ENCODE results near the gene ADA. TPM values are rescaled to one million over a fixed set of nuclear protein-coding genes. Genes with fewer than 3 reads are reported as not detected.
"Not testable (repeated sequence)": the region's sequence is repeated elsewhere in the genome, so short reads cannot be mapped to it uniquely, and the experiment has no call there.

The ADA gene
- polyA plus RNA-seq, 4 donors = 4.3 to 135 (median 101) TPM

DNA sequence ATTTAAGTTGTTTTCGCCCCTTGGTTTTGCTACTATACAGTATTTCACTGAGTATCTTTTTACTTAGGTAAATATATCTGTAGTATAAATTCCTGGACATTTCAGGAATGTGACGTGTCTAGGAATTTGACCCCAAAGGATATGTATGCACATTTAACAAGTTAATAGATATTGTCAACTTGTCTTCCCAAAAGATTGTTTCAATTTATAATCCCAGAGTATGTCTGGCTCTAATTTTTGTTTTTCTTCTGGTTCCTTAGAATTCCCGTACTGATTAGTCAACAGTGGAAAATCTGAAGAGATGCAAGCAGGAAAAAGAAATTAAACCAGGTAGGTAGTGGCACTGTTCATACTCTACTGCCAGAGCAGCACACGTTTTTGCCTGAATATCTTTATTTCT, 62.0 kb downstream of the ADA start:
- Histone ChIP-seq H3K36me3 (ENCODE audit: control insufficient read depth in 3 of 3, insufficient read depth in 2 of 3, low read depth in 1 of 3, low read length in 3 of 3) (peaks cover 2 to 23% (median 3%) of the 10 kb centered on the region in 3 donors), H3K4me1 (ENCODE audit: control insufficient read depth in 3 of 3, insufficient read depth in 2 of 3, low read depth in 1 of 3, low read length in 2 of 3) (peaks cover 0 to 8% (median 5%) of the 10 kb centered on the region in 3 donors), H3K27me3 (ENCODE audit: control insufficient read depth in 3 of 3, insufficient read depth in 3 of 3, low read length in 3 of 3) (no peaks in the 10 kb centered on the region), H3K4me3 (ENCODE audit: low read depth in 1 of 3, low read length in 3 of 3) (no peak overlapping the region), H3K9me3 (ENCODE audit: control insufficient read depth in 2 of 2, insufficient read depth in 1 of 2, low read depth in 1 of 2, low read length in 1 of 2) (no peaks in the 10 kb centered on the region), H3K27ac (ENCODE audit: low read depth in 1 of 3, low read length in 2 of 3) (no peak overlapping the region)
- FAIRE-seq (no peak), DNase-seq (peak in 1 of 2 donors; percentile 22)
- 82 to 87% (median 82%) methylated on average over 4 of the region's 4 CpGs for WGBS, 3 donors

DNA sequence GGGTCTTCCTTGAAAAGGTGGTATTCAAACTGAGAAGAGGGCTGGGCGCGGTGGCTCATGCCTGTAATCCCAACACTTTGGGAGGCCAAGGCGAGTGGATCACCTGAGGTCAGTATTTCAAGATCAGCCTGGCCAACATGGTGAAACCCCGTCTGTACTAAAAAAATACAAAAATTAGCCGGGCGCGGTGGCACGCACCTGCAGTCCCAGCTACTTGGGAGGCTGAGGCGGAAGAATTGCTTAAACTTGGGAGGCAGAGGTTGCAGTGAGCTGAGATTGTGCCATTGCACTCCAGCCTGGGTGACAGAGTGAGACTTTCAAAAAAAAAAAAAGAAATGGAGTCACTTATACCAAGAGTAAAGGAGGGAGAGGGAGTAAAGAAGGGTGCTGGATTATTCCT, 63.2 kb downstream of the ADA start:
- FAIRE-seq; H3K27ac ChIP-seq (ENCODE audit: low read depth in 1 of 3, low read length in 2 of 3); H3K4me1 ChIP-seq (ENCODE audit: control insufficient read depth in 3 of 3, insufficient read depth in 2 of 3, low read depth in 1 of 3, low read length in 2 of 3); H3K9me3 ChIP-seq (ENCODE audit: control insufficient read depth in 2 of 2, insufficient read depth in 1 of 2, low read depth in 1 of 2, low read length in 1 of 2); H3K27me3 ChIP-seq (ENCODE audit: control insufficient read depth in 3 of 3, insufficient read depth in 3 of 3, low read length in 3 of 3); H3K4me3 ChIP-seq (ENCODE audit: low read depth in 1 of 3, low read length in 3 of 3); DNase-seq: not testable (repeated sequence)
- 92 to 97% (median 96%) methylated on average over 9 of the region's 9 CpGs for WGBS, 3 donors
- H3K36me3 ChIP-seq (ENCODE audit: control insufficient read depth in 3 of 3, insufficient read depth in 2 of 3, low read depth in 1 of 3, low read length in 3 of 3) = peaks cover 2 to 23% (median 3%) of the 10 kb centered on the region in 3 donors

DNA sequence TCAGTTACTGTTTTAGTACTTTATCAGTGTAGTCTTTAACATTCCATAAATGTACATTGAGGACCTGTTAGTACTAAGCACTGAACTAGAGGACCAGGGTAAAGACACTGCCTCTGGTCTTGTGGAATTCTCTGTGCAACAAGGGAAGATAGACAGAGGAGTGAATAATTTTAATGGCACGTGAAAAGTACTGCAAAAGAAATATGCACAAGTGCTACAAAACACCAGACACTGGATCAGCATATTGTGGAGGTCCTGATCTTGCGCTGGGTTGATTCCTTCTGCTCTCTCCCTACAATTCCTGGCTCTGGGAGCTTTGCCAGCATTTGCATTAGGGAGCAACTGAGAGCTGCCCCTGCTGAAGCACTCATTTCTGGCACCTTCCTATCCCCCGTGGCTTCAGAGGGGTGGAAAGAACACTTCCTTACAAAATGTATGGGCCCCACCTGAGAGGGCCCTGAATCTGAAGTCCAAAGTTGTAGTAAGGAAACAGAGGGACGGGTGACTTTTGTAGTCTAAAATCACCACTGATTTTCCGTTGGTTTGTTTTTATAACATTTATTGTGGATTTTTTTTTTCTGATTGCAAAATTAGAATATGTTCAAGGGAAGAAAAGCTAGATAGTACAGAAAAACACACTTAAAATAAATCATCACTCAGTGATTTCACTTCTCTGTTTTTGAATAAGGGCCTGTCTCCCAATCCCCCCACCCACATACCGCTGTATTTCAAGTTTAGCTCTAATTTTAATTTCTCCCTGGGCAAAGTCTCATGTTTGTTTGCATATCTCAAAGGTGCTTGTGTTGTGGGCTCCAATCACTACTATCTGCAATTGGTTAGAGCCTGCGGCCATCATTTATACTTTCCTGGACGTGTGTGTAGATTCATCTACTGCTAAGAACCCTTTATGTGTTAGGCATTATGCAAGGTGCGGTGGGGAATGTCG, 64.2 kb downstream of the ADA start:
- Histone ChIP-seq H3K4me3 (ENCODE audit: low read depth in 1 of 3, low read length in 3 of 3) (no peak overlapping the region), H3K36me3 (ENCODE audit: control insufficient read depth in 3 of 3, insufficient read depth in 2 of 3, low read depth in 1 of 3, low read length in 3 of 3) (peaks cover 2 to 17% (median 3%) of the 10 kb centered on the region in 3 donors), H3K27me3 (ENCODE audit: control insufficient read depth in 3 of 3, insufficient read depth in 3 of 3, low read length in 3 of 3) (no peaks in the 10 kb centered on the region), H3K27ac (ENCODE audit: low read depth in 1 of 3, low read length in 2 of 3) (peak overlapping the region in 1 of 3 donors; percentile 21), H3K4me1 (ENCODE audit: control insufficient read depth in 3 of 3, insufficient read depth in 2 of 3, low read depth in 1 of 3, low read length in 2 of 3) (peaks cover 0 to 8% (median 5%) of the 10 kb centered on the region in 3 donors), H3K9me3 (ENCODE audit: control insufficient read depth in 2 of 2, insufficient read depth in 1 of 2, low read depth in 1 of 2, low read length in 1 of 2) (no peaks in the 10 kb centered on the region)
- WGBS, 3 donors = 46 to 61% (median 58%) methylated on average over 10 of the region's 10 CpGs
- no peak for DNase-seq
- no peak for FAIRE-seq

DNA sequence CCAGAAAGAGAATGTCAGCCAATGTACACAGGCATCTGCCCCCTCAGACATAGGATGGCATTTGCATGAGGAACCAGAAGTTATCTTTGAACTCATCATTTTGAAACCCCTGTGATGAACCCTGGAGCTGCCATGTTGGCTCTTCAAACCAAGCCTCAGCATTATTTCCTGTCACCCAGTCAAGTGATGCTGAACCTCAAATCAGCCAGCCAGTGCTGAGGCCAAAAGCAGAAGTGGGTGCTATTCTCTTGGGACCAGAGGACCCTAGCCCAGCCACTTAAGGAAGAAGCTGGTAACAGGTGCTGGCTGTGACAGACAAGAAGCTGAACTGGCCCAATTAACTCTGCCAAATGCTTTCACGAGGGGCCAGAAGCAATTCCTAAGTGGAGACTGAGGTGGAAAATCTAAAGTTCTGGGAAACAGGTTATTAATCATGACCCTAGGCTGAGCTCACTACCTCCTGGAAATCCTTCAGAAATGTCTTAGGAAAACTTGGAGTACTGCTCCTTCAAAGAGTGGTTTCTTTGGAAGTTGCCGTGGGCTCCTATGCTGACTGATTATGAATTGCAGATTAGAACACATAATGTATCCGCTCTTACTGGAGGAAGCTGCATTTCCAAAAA, 65.1 kb downstream of the ADA start:
- H3K27ac ChIP-seq (ENCODE audit: low read depth in 1 of 3, low read length in 2 of 3) = no peak overlapping the region
- no peak overlapping the region for H3K4me3 ChIP-seq (ENCODE audit: low read depth in 1 of 3, low read length in 3 of 3)
- DNase-seq (no peak), FAIRE-seq (no peak)
- no peaks in the 10 kb centered on the region for H3K27me3 ChIP-seq (ENCODE audit: control insufficient read depth in 3 of 3, insufficient read depth in 3 of 3, low read length in 3 of 3)
- H3K9me3 ChIP-seq (ENCODE audit: control insufficient read depth in 2 of 2, insufficient read depth in 1 of 2, low read depth in 1 of 2, low read length in 1 of 2) = no peaks in the 10 kb centered on the region
- peaks cover 0 to 11% (median 2%) of the 10 kb centered on the region in 3 donors for H3K36me3 ChIP-seq (ENCODE audit: control insufficient read depth in 3 of 3, insufficient read depth in 2 of 3, low read depth in 1 of 3, low read length in 3 of 3)
- peaks cover 0 to 8% (median 5%) of the 10 kb centered on the region in 3 donors for H3K4me1 ChIP-seq (ENCODE audit: control insufficient read depth in 3 of 3, insufficient read depth in 2 of 3, low read depth in 1 of 3, low read length in 2 of 3)
- 72 to 94% (median 90%) methylated on average over 3 of the region's 3 CpGs for WGBS, 3 donors

DNA sequence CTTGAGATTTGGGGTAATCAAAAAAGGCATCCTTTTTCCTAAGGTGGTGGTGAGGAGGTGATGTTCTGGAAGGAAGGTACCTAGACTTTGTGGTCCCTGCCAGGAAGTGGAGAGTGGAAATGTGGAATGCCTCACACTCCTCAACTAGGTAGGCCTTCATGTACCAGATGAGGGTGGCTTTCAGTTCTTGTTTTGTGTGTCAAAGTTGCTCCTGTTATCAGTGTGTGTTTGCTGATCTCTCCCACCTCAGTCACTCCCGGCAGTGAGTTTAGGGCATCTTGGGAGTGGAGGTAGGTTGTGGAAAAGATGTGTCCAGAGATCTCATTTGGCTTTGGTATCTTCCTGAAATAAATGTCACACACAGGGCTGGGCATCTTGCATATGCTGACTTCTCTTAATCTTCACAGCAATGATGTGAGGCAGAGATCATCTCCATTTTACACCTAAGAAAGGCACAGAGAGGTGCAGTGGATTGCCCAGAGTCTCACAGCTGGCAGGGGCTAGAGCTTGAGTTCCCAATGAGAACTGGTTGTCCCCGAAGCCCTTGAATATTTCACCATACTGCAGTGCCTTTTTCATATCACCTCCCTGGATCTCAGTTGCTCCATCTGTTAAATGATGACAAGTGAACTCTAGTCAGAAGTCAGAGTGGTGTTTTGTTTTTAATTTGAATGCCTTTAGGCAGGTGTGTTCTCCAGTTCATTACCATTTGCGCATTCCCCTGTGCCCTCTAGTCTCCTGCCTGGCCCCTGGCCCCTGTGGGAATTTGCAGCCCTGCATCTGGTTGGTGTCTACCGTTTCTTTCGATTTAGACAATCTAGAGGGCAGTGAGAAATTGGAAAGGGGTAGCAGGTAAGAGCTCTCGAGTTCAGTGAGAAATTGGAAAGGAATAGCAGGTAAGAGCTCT, 66.2 kb downstream of the ADA start:
- no peak overlapping the region for H3K4me3 ChIP-seq (ENCODE audit: low read depth in 1 of 3, low read length in 3 of 3)
- no peak for DNase-seq

DNA sequence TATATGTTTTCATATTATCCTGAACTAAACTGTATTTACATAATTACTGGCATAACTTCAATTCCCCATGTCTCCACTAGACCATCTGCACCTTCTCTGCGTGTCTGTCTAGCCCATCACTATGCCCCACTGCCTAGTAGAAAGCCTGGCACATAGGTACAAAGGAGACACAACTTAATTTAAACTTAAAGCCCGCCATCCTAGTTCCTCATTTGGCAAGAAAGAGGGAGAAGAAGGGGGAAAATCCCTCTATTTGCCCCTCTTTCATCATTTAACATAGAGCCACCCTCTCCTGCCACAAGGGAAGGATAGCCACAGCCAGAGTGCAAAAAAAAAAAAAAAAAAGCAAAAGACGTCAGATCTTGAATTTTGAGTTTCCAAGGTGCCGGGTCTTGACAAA, 67.3 kb downstream of the ADA start:
- Histone ChIP-seq H3K27me3 (ENCODE audit: control insufficient read depth in 3 of 3, insufficient read depth in 3 of 3, low read length in 3 of 3) (no peaks in the 10 kb centered on the region), H3K36me3 (ENCODE audit: control insufficient read depth in 3 of 3, insufficient read depth in 2 of 3, low read depth in 1 of 3, low read length in 3 of 3) (no peaks in the 10 kb centered on the region), H3K27ac (ENCODE audit: low read depth in 1 of 3, low read length in 2 of 3) (peak overlapping the region in 1 of 3 donors; percentile 58), H3K4me1 (ENCODE audit: control insufficient read depth in 3 of 3, insufficient read depth in 2 of 3, low read depth in 1 of 3, low read length in 2 of 3) (peaks cover 0 to 8% (median 5%) of the 10 kb centered on the region in 3 donors), H3K4me3 (ENCODE audit: low read depth in 1 of 3, low read length in 3 of 3) (no peak overlapping the region), H3K9me3 (ENCODE audit: control insufficient read depth in 2 of 2, insufficient read depth in 1 of 2, low read depth in 1 of 2, low read length in 1 of 2) (no peaks in the 10 kb centered on the region)
- no peak for DNase-seq
- no peak for FAIRE-seq
- WGBS, 3 donors = 77 to 93% (median 88%) methylated on average over 4 of the region's 4 CpGs

More for the DNA sequence above, 66.2 kb downstream of the ADA start:
- H3K9me3 ChIP-seq (ENCODE audit: control insufficient read depth in 2 of 2, insufficient read depth in 1 of 2, low read depth in 1 of 2, low read length in 1 of 2) = no peaks in the 10 kb centered on the region
- no peak for FAIRE-seq
- H3K36me3 ChIP-seq (ENCODE audit: control insufficient read depth in 3 of 3, insufficient read depth in 2 of 3, low read depth in 1 of 3, low read length in 3 of 3) = peaks cover 0 to 2% (median 2%) of the 10 kb centered on the region in 3 donors
- no peaks in the 10 kb centered on the region for H3K27me3 ChIP-seq (ENCODE audit: control insufficient read depth in 3 of 3, insufficient read depth in 3 of 3, low read length in 3 of 3)
- 78 to 87% (median 81%) methylated on average over 6 of the region's 6 CpGs for whole genome bisulfite sequencing, 3 donors
- H3K4me1 ChIP-seq (ENCODE audit: control insufficient read depth in 3 of 3, insufficient read depth in 2 of 3, low read depth in 1 of 3, low read length in 2 of 3) = peaks cover 0 to 8% (median 5%) of the 10 kb centered on the region in 3 donors
- H3K27ac ChIP-seq (ENCODE audit: low read depth in 1 of 3, low read length in 2 of 3) = peak overlapping the region in 1 of 3 donors; percentile 43

DNA sequence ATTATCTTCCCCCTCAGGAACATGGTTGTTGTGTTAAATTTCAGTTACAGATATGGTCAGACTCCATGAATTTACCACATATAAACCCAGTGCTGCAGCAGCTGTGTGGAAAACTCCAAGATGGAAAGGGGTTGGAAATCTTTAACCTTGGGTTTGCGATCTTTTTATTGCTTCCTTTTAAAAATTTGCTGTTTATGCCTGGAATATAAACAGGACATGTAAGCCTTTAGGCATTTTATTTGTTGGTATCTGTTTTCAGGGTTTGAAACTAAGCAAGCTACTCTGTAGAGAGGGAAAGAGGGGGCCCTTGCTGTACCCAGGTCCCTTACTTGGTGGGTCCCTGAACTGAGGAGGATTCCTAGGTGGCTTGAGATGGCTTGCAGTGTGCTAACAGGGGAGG, 68.3 kb downstream of the ADA start:
- Histone ChIP-seq H3K36me3 (ENCODE audit: control insufficient read depth in 3 of 3, insufficient read depth in 2 of 3, low read depth in 1 of 3, low read length in 3 of 3) (no peaks in the 10 kb centered on the region), H3K4me3 (ENCODE audit: low read depth in 1 of 3, low read length in 3 of 3) (no peak overlapping the region), H3K27ac (ENCODE audit: low read depth in 1 of 3, low read length in 2 of 3) (peak overlapping the region in 1 of 3 donors; percentile 69), H3K9me3 (ENCODE audit: control insufficient read depth in 2 of 2, insufficient read depth in 1 of 2, low read depth in 1 of 2, low read length in 1 of 2) (no peaks in the 10 kb centered on the region), H3K4me1 (ENCODE audit: control insufficient read depth in 3 of 3, insufficient read depth in 2 of 3, low read depth in 1 of 3, low read length in 2 of 3) (peaks cover 0 to 8% (median 5%) of the 10 kb centered on the region in 3 donors), H3K27me3 (ENCODE audit: control insufficient read depth in 3 of 3, insufficient read depth in 3 of 3, low read length in 3 of 3) (no peaks in the 10 kb centered on the region)
- WGBS, 3 donors = 50 to 76% (median 69%) methylated on average over 1 of the region's 1 CpG
- no peak for DNase-seq
- no peak for FAIRE-seq

All from small intestine (tissue), 7 donors.